ENCODE results near the gene IFI35. TPM values are rescaled to one million over a fixed set of nuclear protein-coding genes. Genes with fewer than 3 reads are reported as not detected.

Gene IFI35
- total RNA-seq, 1 experiment from 2014 or later, result 42.6 TPM

DNA sequence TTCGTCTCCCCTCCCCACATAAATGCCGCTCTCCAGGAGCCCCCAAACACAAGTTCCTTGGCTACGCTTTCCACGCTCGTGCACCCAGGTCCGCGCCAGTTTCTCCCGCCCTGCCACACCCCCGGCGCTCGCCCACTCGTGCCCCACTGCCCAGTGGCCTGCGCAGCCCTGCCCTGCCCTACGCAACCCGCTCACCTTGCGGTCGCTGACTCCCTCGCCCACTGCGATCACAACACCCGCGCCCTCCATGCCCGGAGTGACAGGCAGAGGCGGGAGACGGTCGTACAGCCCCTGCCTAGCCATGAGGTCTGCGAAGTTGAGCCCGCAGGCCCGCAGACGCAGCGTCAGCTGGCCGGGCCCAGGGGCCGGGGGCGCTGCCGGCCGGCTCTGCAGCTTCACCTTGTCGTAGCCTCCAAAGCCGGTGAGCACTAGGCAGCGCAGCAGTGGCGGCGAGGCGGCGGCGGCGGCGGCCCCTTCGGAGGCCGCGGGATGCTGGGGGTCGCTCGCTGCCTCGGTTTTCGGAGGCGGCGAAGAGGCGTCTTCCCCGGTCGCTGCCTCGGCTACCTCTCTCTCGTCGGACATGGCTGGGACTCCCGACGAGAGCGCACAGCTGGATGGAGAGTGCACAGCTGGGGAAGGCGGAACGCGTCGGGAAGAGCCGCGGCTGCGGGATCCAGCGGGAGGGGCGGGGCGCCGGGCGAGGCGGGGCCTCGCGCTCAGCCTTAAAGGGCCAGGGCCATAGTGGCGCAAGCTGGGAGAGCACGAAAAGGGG, 15.3 kb downstream of the IFI35 start, which contains the start of gene VAT1:
Gene VAT1, minus strand, starts transcription at position 645 of the 772 bp plus-strand sequence. Its CDS starts 63 bp downstream, at position 582.
- TF ChIP-seq, protein P1, sequence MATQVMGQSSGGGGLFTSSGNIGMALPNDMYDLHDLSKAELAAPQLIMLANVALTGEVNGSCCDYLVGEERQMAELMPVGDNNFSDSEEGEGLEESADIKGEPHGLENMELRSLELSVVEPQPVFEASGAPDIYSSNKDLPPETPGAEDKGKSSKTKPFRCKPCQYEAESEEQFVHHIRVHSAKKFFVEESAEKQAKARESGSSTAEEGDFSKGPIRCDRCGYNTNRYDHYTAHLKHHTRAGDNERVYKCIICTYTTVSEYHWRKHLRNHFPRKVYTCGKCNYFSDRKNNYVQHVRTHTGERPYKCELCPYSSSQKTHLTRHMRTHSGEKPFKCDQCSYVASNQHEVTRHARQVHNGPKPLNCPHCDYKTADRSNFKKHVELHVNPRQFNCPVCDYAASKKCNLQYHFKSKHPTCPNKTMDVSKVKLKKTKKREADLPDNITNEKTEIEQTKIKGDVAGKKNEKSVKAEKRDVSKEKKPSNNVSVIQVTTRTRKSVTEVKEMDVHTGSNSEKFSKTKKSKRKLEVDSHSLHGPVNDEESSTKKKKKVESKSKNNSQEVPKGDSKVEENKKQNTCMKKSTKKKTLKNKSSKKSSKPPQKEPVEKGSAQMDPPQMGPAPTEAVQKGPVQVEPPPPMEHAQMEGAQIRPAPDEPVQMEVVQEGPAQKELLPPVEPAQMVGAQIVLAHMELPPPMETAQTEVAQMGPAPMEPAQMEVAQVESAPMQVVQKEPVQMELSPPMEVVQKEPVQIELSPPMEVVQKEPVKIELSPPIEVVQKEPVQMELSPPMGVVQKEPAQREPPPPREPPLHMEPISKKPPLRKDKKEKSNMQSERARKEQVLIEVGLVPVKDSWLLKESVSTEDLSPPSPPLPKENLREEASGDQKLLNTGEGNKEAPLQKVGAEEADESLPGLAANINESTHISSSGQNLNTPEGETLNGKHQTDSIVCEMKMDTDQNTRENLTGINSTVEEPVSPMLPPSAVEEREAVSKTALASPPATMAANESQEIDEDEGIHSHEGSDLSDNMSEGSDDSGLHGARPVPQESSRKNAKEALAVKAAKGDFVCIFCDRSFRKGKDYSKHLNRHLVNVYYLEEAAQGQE (IDR thresholded peaks at IDR 0.05; ENCODE audit: insufficient read depth in 1 of 2, low read depth in 2 of 2, low read length in 1 of 2), result no peak
- TF ChIP-seq TCF7L2 (IDR thresholded peaks at IDR 0.05; ENCODE audit: low read depth, low read length) (no peak), POLR2AphosphoS5 (IDR thresholded peaks at IDR 0.05; ENCODE audit: low read depth, low read length) (no peak), SIN3A (IDR thresholded peaks at IDR 0.05; ENCODE audit: borderline replicate concordance, insufficient read depth, low read depth, low read length) (0 out of 2 replicates have a peak, but pooled peaks have one; percentile 22)
- TF ChIP-seq, protein P2, sequence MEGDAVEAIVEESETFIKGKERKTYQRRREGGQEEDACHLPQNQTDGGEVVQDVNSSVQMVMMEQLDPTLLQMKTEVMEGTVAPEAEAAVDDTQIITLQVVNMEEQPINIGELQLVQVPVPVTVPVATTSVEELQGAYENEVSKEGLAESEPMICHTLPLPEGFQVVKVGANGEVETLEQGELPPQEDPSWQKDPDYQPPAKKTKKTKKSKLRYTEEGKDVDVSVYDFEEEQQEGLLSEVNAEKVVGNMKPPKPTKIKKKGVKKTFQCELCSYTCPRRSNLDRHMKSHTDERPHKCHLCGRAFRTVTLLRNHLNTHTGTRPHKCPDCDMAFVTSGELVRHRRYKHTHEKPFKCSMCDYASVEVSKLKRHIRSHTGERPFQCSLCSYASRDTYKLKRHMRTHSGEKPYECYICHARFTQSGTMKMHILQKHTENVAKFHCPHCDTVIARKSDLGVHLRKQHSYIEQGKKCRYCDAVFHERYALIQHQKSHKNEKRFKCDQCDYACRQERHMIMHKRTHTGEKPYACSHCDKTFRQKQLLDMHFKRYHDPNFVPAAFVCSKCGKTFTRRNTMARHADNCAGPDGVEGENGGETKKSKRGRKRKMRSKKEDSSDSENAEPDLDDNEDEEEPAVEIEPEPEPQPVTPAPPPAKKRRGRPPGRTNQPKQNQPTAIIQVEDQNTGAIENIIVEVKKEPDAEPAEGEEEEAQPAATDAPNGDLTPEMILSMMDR (IDR thresholded peaks at IDR 0.05), result no peak
- no peaks in the 10 kb centered on the region for H3K9me3 ChIP-seq (ENCODE audit: control insufficient read depth, insufficient read depth, low read depth, low read length)
- DNase-seq (ENCODE audit: low read depth, low spot score) (no peak), ATAC-seq (peak; percentile 88)
- POLR2A ChIA-PET, result interaction anchor here (0.6 to 0.7 kb wide), 2 partner anchors 12 to 255 kb away, joined by 4 to 8 read pairs; no protein-coding TSS in a partner anchor
- H3K36me3 ChIP-seq (ENCODE audit: control insufficient read depth, insufficient read depth, low read length), result no peaks in the 10 kb centered on the region; the same call in 1 of the 2 replicates
- intact Hi-C loops (cut with micrococcal nuclease; ENCODE audit: unreplicated experiment) (no loop called here), in situ Hi-C loops (cut with HindIII; ENCODE audit: low pct_unique_long_range_greater_than_20kb, low sequenced_read_pairs) (no loop called here)
- H3K27ac ChIP-seq (ENCODE audit: low read length), result peak within 1 kb of the TSS; percentile 82
- H3K4me3 ChIP-seq (ENCODE audit: low read depth in 2 of 2, low read length in 2 of 2), result peak within 1 kb of the TSS; percentile 71 to 87
- H3K4me1 ChIP-seq (ENCODE audit: control insufficient read depth, insufficient read depth, low read length), result peaks cover 12% of the 10 kb centered on the region
- CTCF ChIA-PET, result interaction anchor here (0.6 to 0.7 kb wide), 2 partner anchors 10 to 19 kb away, joined by 8 to 11 read pairs; no protein-coding TSS in a partner anchor
- BruUV-seq (replicated peaks), result no TSS peak
- H3K27me3 ChIP-seq (ENCODE audit: control insufficient read depth, insufficient read depth, low read length), result no peaks in the 10 kb centered on the region

DNA sequence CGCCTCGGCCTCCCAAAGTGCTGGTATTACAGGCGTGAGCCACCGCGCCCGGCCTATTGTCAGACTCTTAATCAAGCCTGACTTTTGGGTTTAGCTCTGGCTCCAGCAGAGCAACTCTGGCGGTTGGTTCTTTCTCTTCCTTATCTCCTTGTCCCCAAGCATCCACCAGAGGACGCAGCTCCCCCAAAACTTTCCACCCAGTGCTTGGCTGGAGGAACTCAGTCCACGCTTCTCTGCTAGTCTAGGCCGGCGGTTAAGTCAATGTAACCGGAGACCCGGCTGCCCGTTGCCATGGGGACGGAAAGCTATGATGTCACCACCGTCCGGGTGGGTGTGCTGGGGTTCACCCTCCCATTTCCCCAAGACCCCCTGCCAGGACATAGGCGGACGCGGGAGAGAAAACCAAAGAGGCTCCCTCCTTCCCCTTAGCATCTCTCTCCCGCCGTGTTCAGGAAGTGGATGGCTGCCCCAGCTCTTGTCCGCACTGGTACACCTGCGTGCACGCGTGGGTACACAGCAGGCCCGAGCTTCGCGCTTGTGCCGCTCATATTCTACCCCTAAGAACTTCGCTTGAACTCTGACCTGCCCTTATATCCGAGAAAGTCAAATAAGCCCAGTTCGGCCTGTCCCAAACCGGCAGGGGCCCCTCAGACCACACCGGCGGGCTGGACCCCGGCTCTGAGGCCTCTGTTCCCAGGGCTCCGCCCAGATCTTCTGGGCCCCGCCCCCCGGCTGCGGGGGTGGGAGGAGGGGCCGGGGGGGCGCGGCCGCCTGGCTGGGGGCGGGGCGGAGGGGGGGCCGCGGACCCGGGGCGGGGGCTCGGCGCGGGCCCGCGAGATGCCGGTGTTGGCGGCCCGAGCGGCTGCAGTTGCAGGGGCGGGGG, 18.1 kb downstream of the IFI35 start, which contains the start of gene RND2:
Gene RND2, plus strand, starts transcription at position 825 of the 883 bp plus-strand sequence. CDS start 117 bp downstream, outside the sequence.
- CTCF ChIA-PET, result interaction anchor here (0.5 to 0.6 kb wide), 3 partner anchors 23 to 94 kb away, joined by 3 to 16 read pairs (median 4); no protein-coding TSS in a partner anchor
- Histone ChIP-seq H3K4me1 (ENCODE audit: control insufficient read depth, insufficient read depth, low read length) (peaks cover 8% of the 10 kb centered on the region), H3K27me3 (ENCODE audit: control insufficient read depth, insufficient read depth, low read length) (no peaks in the 10 kb centered on the region), H3K36me3 (ENCODE audit: control insufficient read depth, insufficient read depth, low read length) (no peaks in the 10 kb centered on the region; the same call in 1 of the 2 replicates), H3K27ac (ENCODE audit: low read length) (0 out of 2 replicates have a peak within 1 kb of the TSS, but pooled peaks have one; percentile 39), H3K9me3 (ENCODE audit: control insufficient read depth, insufficient read depth, low read depth, low read length) (no peaks in the 10 kb centered on the region), H3K4me3 (ENCODE audit: low read depth in 2 of 2, low read length in 2 of 2) (peak within 1 kb of the TSS; percentile 46 to 75)
- ATAC-seq, result peak; percentile 65
- peak; percentile 52 for DNase-seq (ENCODE audit: low read depth, low spot score)
- intact Hi-C loops (cut with micrococcal nuclease; ENCODE audit: unreplicated experiment), result no loop called here
- in situ Hi-C loops (cut with HindIII; ENCODE audit: low pct_unique_long_range_greater_than_20kb, low sequenced_read_pairs), result no loop called here
- no TSS peak for BruUV-seq (replicated peaks)
- POLR2A ChIA-PET, result interaction anchor here (0.9 kb wide), 1 partner anchor 147 kb away, joined by 3 read pairs; no protein-coding TSS in a partner anchor
- TF ChIP-seq POLR2AphosphoS5 (IDR thresholded peaks at IDR 0.05; ENCODE audit: low read depth, low read length), result no peak
- TF ChIP-seq, protein P1 (IDR thresholded peaks at IDR 0.05; ENCODE audit: insufficient read depth in 1 of 2, low read depth in 2 of 2, low read length in 1 of 2), result no peak
- TF ChIP-seq, protein P2 (IDR thresholded peaks at IDR 0.05), result no peak; the same call in 1 of the 2 replicates
- TF ChIP-seq SIN3A (IDR thresholded peaks at IDR 0.05; ENCODE audit: borderline replicate concordance, insufficient read depth, low read depth, low read length), result no peak
- TF ChIP-seq TCF7L2 (IDR thresholded peaks at IDR 0.05; ENCODE audit: low read depth, low read length), result no peak

Data from Panc1 (cell line).